GM21723 (cell line): ENCODE data around the gene SLC46A1.

Source experiments
- ATAC-seq: cut with Tn5 transposase; IDR thresholded peaks from one replicate; pipeline ENCODE4 v1.9.1; 2021; ENCODE audit warnings: mild to moderate bottlenecking, moderate library complexity; ENCODE audit not compliant: unreplicated experiment

Gene SLC46A1

DNA sequence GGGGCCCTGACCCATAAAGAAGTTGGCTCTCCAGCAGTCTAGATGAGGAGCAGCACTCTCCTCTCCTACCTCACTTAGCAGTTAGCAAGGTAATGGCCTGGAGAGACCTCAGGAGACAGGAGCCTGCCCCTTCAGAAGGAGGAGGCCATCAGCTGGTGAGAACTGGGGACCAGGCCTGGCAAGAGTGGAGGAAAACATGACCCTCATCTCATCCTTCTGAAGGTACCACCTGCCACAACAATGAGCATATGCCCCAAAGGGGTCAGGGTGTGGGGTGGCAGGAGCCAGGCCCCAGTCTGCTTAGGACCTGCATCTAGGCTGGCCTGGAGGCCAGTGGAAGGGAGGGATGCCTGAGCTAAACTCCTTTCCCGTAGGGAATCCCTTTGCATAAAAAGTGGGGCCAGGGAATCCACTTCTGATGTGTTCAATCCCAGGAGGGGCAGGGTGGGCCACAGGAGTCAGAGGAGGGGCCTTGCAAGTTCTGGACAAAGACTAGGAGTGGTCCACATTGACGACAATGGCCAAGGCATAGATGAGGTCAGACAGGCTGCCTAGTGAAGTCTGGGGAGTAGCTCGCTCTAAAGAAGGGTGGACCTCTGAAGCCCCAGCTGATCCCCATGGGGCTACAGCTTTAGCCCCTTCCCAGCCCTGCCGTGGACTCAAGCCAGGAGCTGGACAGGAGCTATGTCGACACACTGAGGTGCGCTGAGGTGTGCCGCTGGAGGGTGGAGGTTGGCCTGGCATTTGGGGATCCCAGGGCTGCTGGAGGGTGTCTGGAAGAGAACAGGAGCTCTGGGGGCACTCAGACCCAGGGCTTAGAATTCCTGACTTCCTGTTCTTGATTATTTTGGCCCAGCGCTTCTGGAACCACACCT lies 42.0 kb downstream of the SLC46A1 start:
- ATAC-seq: no peak

DNA sequence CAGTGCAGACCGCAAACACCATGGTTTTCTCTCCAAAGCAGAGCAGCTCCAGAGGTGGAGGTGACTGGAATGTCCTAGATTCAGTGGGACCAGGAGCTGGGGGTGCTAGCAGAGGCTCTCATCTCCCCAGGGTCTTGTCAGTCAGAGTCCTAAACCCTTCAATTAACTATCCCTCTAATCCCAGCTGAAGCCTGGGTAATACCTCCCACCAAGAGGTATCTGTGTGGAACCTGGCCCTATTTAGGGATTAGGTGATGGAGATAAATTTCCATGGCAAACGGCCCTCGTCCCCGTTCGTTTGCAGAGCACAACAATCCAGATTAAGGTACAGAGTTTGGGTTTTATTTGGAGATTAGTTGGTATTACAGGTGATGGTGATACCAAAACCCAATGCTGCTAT lies 42.8 kb downstream of the SLC46A1 start:
- no peak for ATAC-seq

DNA sequence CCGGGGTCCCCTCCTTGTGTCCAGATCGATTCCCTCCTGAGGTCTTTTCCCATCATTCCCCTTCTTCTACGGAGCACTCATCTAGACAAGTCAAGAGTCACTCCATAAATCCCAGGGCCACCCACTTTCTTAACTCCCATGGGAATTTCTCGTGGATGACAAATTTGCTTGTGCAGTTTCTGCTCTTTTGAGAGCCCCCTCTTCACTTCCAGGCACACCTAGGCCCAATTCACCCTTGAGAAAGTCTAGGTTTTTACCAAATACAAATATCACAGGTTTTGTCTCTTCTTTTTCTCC lies 48.2 kb downstream of the SLC46A1 start:
- no peak for ATAC-seq

DNA sequence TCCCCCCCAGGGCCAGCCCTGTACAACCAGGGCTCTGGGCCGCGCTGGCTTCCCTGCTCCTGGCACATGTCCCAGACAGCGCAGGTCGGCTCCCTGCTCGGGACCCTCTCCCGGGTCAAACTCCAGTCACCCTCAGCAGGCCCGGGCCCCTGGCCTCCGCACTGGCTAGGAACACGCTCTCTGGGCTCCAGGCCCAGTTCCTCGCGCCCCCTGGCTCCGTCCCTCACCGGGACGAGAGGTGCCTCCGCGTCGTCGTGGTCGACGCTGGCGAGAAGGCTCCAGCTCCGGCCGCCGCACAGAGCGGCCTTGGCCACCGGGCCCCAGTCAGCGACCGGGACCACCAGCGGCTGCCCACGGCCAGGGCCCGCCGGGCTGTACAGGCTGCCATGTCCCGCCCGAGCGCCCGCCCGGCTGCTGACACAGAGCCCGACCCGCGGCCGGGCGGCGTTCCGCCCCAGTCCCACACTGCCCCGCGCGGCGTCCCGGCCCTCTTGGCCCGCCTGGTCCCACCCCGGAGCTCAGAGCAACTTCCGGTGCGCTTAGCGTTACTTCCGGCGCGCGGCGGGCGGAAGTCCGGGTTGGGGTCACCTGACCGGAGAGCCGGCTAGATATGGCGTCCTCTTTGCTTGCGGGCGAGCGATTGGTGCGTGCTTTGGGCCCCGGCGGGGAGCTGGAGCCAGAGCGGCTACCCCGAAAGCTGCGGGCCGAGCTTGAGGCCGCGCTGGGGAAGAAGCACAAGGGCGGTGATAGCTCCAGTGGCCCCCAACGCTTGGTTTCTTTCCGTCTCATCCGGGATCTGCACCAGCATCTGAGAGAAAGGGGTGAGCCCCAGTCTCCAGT lies 48.7 kb downstream of the SLC46A1 start, which contains the start of gene POLDIP2:
TSS of gene POLDIP2 (minus strand) at position 467 of the 840 bp plus-strand sequence. CDS start at position 388, 79 bp downstream.
- peak; percentile 94 for ATAC-seq

DNA sequence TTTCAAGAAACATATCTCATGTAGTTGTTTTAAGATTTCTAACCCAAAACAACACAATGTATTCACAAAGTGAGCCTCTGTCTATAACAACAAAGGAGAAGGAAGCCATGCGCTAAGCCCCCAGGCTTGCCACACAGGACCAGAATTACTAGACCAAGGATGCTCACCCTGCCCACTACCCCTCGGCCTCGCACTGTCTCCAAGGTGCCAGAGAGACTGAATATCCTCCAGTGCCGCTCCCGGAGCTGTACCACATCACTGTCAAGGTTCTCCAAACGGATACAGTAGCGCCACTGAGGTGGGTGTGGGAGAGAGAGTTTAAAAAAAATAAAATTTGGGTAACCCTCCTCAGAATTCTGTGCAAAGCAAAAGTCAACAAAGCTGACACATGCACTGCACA lies 55.7 kb downstream of the SLC46A1 start:
- ATAC-seq: no peak

DNA sequence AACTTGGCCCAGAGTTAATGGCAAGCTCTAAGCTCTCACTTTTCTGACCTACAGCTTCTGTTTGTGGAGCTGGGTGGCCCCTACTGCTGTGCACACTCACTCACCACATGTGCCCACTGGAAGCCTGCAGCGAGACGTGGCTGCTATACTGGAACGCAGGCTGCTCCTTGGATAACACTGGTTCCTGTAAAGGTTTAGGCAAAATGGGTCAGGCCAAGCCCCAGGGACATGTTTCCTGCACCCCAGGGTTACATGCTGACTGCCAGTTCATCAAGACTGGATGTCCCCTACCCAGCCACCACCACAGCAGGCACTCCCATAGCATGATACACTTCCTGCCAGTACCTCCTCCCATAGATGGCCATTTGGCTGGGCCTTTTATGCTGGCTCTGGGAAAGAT lies 57.0 kb downstream of the SLC46A1 start:
- no peak for ATAC-seq

DNA sequence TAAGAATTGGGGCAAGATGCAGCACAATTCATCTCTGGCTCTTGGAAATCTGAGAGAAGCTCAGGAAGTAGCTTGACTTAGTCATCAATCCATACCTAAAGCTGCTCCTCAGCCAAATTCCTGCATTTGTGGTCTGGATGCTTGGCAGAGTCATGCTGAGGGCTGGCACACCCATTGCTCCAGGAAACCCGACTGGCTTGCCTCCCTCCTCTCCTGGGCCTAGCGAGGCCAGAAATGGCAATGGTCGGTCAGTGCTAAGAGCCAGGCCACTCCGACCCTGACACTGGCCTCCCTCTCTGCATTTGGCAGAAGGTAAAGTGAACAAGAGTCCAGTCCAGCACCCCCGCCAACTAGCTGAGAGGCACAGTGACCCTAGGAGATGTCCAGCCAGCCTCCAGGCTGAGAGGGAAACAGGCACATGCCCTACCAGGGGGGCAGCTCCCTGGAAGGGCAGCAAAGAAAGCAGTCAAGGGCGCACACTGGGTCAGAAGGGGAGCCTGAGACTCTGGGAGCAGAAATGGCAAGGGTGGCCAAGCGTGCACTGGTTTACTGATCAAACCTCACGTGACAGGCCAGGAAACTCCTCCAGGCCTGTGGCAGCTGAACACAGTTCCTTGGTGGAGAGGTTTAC lies 58.6 kb downstream of the SLC46A1 start:
- no peak for ATAC-seq

DNA sequence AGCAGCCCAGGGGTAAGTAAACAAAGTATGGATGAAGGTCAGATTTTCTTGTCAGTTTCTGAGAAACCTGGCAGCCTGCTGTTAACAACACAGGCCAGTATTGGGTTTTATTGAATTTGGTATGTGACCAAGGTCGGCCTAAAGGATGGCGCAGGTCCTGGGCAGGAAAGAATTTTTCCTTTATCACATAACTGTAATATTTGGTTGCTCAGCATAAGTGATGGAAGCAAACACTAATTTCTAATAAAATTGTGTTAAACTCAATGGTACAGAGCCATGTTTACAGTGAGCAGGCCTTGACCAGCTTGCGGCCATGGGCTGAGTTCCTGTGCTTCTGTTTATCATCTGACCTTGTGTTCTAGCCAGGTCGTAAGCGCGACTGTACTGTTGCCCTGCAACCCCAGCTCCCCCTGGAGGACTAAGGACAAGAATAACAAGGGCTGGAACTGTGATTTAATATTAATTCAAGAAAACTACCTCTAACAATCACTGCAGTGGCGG lies 59.2 kb downstream of the SLC46A1 start:
- no peak for ATAC-seq

DNA sequence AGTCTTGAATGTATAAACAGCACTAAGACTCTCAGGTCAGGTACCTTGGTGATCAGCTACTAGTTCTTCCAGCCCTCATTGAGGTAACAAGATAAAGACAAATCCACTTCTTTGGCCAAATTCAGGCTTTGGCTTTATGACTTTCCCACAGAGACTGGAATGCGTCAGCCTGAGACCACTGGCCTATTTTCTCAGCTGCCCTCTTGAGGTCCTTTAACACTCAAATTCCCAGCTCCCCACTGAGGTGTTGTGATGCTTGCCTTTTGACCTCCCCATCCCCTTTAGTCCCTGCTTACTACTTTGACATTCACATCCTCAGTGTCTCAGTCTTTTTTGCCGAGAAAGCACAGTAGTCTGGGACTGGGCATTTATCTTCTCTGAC lies 59.8 kb downstream of the SLC46A1 start:
- no peak for ATAC-seq

DNA sequence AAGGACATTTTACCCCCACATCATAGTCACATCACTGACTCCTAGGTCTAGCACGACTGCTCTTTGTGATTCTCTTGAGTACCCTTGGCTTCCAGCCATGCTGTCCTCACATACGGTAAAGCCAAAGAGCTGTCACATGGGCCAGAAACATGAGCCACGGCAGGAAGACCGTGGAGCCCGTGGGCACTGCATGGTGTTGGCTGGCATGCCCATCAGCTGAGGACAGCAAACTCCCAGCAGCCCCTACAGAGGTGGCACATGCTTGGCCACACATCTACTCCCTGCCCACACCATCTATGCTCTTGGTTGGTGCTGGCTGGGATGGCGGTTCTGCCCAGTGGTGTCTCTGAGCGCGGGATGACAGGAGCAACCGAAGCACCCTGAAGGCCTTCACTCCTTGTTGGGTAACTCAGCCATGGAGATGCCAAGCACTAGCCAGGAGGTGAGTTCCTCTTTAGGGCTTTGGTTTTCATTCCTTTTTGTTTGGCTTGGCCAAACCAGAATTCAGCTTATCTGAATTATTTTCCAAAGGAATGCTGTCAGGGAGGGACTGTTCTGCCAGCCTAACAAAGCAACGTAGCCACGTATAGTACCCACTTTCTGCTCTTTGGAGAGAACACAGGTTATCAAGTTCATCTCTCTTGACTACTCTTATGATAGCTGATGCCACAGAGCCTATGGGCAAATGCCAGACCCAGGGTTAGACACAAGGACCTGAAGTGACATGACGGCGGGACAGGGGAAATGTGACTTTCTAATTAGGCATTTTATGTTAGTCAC lies 60.4 kb downstream of the SLC46A1 start:
- no peak for ATAC-seq
